ENCODE results near the gene SERPINA4. TPM values are rescaled to one million over a fixed set of nuclear protein-coding genes. Genes with fewer than 3 reads are reported as not detected.

The SERPINA4 gene
- total and polyA plus RNA-seq, 2 of the 13 experiments (the other 11 are each of a cell fraction or from before 2014, with no cell fraction given) = 39.1 to 57.8 TPM

DNA sequence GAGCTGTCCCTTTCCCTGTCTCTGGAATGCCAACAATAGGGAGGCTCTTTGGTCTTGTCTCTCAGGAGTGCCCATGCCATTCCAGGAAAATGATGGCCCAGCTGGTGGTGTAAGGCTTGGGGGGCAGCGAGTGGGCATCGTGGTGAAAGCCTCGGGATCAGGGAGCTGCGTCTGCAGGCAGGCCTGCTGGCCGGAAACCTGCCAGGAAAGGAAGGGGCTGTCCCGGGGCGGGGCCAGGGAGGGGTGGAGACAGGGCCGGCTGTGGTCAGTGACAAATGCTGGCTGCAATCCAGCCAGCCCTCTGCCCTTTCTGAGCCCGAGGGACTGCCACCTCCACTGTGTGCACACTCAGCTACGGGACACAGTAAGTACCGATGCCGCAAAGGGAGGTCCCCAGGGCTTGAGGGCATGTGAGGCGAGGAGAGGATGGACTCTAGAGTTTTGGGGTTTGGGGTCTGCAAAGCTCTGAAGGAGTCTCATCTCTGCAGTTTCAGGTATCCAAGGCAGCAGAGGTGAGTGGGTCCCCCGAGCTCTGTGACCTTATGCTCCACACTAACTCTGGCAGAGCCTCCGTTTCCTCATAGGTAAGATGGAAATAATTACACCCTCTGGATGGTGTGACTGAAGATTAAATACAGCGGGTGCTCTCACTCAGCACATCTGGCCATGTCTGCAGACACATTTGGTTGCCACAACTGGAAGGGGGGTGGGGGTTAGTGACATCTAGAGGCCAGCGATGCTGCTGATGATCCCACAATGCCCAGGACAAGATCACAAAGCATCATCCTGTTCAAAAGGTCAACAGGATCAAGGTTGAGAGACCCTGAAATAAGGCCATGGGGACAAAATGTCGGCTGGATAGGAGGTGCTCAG, 20.1 kb downstream of the SERPINA4 start, which contains the start of gene SERPINA5 (continued):
- TF ChIP-seq HDAC2 (CRISPR knock-in tag; IDR thresholded peaks at IDR 0.05) (peak; percentile 41), MBD4 (IDR thresholded peaks at IDR 0.05; ENCODE audit: borderline replicate concordance, low read length) (no peak), MAF1 (CRISPR knock-in tag; IDR thresholded peaks at IDR 0.05; ENCODE audit: borderline replicate concordance) (no peak), ARNT (IDR thresholded peaks at IDR 0.05) (no peak), HOXD1 (CRISPR knock-in tag; IDR thresholded peaks at IDR 0.05) (no peak), KDM5B (CRISPR knock-in tag; IDR thresholded peaks at IDR 0.05; ENCODE audit: borderline replicate concordance) (peak; percentile 70), EZH2 (conservative IDR thresholded peaks at IDR 0.05; ENCODE audit: low read depth, low read length) (no peak), ZFX (CRISPR knock-in tag; IDR thresholded peaks at IDR 0.05; ENCODE audit: low read depth) (peak; percentile 79)
- TF ChIP-seq, protein P1, sequence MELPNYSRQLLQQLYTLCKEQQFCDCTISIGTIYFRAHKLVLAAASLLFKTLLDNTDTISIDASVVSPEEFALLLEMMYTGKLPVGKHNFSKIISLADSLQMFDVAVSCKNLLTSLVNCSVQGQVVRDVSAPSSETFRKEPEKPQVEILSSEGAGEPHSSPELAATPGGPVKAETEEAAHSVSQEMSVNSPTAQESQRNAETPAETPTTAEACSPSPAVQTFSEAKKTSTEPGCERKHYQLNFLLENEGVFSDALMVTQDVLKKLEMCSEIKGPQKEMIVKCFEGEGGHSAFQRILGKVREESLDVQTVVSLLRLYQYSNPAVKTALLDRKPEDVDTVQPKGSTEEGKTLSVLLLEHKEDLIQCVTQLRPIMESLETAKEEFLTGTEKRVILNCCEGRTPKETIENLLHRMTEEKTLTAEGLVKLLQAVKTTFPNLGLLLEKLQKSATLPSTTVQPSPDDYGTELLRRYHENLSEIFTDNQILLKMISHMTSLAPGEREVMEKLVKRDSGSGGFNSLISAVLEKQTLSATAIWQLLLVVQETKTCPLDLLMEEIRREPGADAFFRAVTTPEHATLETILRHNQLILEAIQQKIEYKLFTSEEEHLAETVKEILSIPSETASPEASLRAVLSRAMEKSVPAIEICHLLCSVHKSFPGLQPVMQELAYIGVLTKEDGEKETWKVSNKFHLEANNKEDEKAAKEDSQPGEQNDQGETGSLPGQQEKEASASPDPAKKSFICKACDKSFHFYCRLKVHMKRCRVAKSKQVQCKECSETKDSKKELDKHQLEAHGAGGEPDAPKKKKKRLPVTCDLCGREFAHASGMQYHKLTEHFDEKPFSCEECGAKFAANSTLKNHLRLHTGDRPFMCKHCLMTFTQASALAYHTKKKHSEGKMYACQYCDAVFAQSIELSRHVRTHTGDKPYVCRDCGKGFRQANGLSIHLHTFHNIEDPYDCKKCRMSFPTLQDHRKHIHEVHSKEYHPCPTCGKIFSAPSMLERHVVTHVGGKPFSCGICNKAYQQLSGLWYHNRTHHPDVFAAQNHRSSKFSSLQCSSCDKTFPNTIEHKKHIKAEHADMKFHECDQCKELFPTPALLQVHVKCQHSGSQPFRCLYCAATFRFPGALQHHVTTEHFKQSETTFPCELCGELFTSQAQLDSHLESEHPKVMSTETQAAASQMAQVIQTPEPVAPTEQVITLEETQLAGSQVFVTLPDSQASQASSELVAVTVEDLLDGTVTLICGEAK (IDR thresholded peaks at IDR 0.05) = no peak
- TF ChIP-seq, protein P1 (CRISPR knock-in tag; IDR thresholded peaks at IDR 0.05) = peak; percentile 66
- TF ChIP-seq, protein P2, sequence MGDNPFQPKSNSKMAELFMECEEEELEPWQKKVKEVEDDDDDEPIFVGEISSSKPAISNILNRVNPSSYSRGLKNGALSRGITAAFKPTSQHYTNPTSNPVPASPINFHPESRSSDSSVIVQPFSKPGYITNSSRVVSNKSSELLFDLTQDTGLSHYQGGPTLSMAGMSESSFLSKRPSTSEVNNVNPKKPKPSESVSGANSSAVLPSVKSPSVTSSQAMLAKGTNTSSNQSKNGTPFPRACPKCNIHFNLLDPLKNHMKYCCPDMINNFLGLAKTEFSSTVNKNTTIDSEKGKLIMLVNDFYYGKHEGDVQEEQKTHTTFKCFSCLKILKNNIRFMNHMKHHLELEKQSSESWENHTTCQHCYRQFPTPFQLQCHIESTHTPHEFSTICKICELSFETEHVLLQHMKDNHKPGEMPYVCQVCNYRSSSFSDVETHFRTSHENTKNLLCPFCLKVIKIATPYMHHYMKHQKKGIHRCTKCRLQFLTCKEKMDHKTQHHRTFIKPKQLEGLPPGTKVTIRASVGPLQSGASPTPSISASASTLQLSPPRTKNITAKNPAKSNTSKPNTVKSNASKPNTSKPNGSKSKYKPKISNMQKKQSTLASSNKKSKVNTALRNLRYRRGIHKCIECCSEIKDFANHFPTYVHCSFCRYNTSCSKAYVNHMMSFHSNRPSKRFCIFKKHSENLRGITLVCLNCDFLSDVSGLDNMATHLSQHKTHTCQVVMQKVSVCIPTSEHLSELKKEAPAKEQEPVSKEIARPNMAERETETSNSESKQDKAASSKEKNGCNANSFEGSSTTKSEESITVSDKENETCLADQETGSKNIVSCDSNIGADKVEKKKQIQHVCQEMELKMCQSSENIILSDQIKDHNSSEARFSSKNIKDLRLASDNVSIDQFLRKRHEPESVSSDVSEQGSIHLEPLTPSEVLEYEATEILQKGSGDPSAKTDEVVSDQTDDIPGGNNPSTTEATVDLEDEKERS (CRISPR knock-in tag; IDR thresholded peaks at IDR 0.05) = 0 out of 2 replicates have a peak, but pooled peaks have one; percentile 68
- TF ChIP-seq, protein P3, sequence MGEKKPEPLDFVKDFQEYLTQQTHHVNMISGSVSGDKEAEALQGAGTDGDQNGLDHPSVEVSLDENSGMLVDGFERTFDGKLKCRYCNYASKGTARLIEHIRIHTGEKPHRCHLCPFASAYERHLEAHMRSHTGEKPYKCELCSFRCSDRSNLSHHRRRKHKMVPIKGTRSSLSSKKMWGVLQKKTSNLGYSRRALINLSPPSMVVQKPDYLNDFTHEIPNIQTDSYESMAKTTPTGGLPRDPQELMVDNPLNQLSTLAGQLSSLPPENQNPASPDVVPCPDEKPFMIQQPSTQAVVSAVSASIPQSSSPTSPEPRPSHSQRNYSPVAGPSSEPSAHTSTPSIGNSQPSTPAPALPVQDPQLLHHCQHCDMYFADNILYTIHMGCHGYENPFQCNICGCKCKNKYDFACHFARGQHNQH (CRISPR knock-in tag; IDR thresholded peaks at IDR 0.05) = peak; percentile 50; the same call in 1 of the 2 replicates
- TF ChIP-seq, protein P4, sequence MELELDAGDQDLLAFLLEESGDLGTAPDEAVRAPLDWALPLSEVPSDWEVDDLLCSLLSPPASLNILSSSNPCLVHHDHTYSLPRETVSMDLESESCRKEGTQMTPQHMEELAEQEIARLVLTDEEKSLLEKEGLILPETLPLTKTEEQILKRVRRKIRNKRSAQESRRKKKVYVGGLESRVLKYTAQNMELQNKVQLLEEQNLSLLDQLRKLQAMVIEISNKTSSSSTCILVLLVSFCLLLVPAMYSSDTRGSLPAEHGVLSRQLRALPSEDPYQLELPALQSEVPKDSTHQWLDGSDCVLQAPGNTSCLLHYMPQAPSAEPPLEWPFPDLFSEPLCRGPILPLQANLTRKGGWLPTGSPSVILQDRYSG (CRISPR knock-in tag; IDR thresholded peaks at IDR 0.05) = no peak

Measured in HepG2 (cell line).